Mesenchymal stem cell (in vitro differentiated cells and primary cell): ENCODE measurements around the gene NAT9.

Experiments
- DNase-seq: peaks from one replicate; pipeline ENCODE4 v3.0.0-alpha.2; 2013
- H2AFZ ChIP-seq: one replicate; pipeline ENCODE4 v1.6.1; 2013; ENCODE audit warnings: low read depth, mild to moderate bottlenecking, control low read depth, inconsistent platforms, low read length, moderate library complexity
- H2AK5ac ChIP-seq: 2 replicates; pipeline ENCODE4 v1.6.1; 2013; ENCODE audit warnings: low read length, moderate library complexity, mild to moderate bottlenecking, inconsistent platforms; ENCODE audit not compliant: severe bottlenecking
- H2BK120ac ChIP-seq: one replicate; pipeline ENCODE4 v1.6.1; 2013; ENCODE audit warnings: low read depth, mild to moderate bottlenecking, inconsistent platforms, low read length, moderate library complexity
- H2BK12ac ChIP-seq, 2 experiments: one replicate each; pipeline ENCODE4 v1.6.1; 2013; ENCODE audit warnings: inconsistent platforms in 2 of 2, low read length in 2 of 2, mild to moderate bottlenecking in 2 of 2, moderate library complexity in 2 of 2, control low read depth in 1 of 2
- H2BK15ac ChIP-seq: one replicate; pipeline ENCODE4 v1.6.1; 2013; ENCODE audit warnings: mild to moderate bottlenecking, low read depth, inconsistent platforms; ENCODE audit not compliant: poor library complexity, severe bottlenecking
- H2BK5ac ChIP-seq: 2 replicates; pipeline ENCODE4 v1.6.1; 2013; ENCODE audit warnings: low read depth, mild to moderate bottlenecking, low read length, control low read depth, inconsistent platforms; ENCODE audit not compliant: poor library complexity, severe bottlenecking
- H3K14ac ChIP-seq, 2 experiments: one replicate each; pipeline ENCODE4 v1.6.1; 2013; ENCODE audit warnings: inconsistent platforms in 2 of 2, low read length in 2 of 2, control low read depth in 1 of 2, mild to moderate bottlenecking in 1 of 2, moderate library complexity in 1 of 2
- H3K18ac ChIP-seq, 2 experiments: one replicate each; pipeline ENCODE4 v1.6.1; 2013; ENCODE audit warnings: inconsistent platforms in 2 of 2, low read length in 2 of 2, control low read depth in 1 of 2, low read depth in 1 of 2, mild to moderate bottlenecking in 1 of 2
- H3K23ac ChIP-seq, 2 experiments: one replicate each; pipeline ENCODE4 v1.6.1; 2013; ENCODE audit warnings: inconsistent platforms in 2 of 2, low read length in 2 of 2, mild to moderate bottlenecking in 2 of 2, moderate library complexity in 2 of 2, control low read depth in 1 of 2
- H3K27ac ChIP-seq: 2 replicates; pipeline ENCODE4 v1.5.1; 2013; ENCODE audit warnings: mild to moderate bottlenecking, moderate library complexity, low read length, control low read depth, inconsistent platforms; ENCODE audit not compliant: poor library complexity, severe bottlenecking
- H3K27me3 ChIP-seq, 2 experiments: 2 replicates each; pipeline versions ENCODE4 v1.6.1 to v1.7.0; 2013; ENCODE audit warnings: low read length in 2 of 2, mild to moderate bottlenecking in 2 of 2, moderate library complexity in 2 of 2, control low read depth in 1 of 2, inconsistent platforms in 1 of 2; ENCODE audit not compliant: control insufficient read depth in 1 of 2, insufficient read depth in 1 of 2
- H3K36me3 ChIP-seq, 2 experiments: 2 replicates each; pipeline versions ENCODE4 v1.6.1 to v1.7.0; 2013; ENCODE audit warnings: low read length in 2 of 2, control low read depth in 1 of 2, inconsistent platforms in 1 of 2, low read depth in 1 of 2, mild to moderate bottlenecking in 1 of 2; ENCODE audit not compliant: insufficient read depth in 2 of 2, control insufficient read depth in 1 of 2
- H3K4ac ChIP-seq, 2 experiments: one replicate each; pipeline ENCODE4 v1.6.1; 2013; ENCODE audit warnings: inconsistent platforms in 2 of 2, low read length in 2 of 2, mild to moderate bottlenecking in 2 of 2, moderate library complexity in 2 of 2, control low read depth in 1 of 2, low read depth in 1 of 2
- H3K4me1 ChIP-seq: 2 replicates; pipeline ENCODE4 v1.6.1; 2013; ENCODE audit warnings: low read depth, low read length, control low read depth; ENCODE audit not compliant: control insufficient read depth, insufficient read depth
- H3K4me2 ChIP-seq: 2 replicates; pipeline ENCODE4 v1.6.1; 2013; ENCODE audit warnings: low read length, mild to moderate bottlenecking, inconsistent platforms; ENCODE audit not compliant: poor library complexity, severe bottlenecking
- H3K4me3 ChIP-seq, 2 experiments: 2 replicates each; pipeline versions ENCODE4 v1.5.1 to v1.7.0; 2013; ENCODE audit warnings: low read length in 2 of 2, mild to moderate bottlenecking in 2 of 2, control low read depth in 1 of 2, low read depth in 1 of 2; ENCODE audit not compliant: insufficient read depth in 1 of 2
- H3K79me1 ChIP-seq: replicated peaks from 2 replicates; pipeline ENCODE4 v1.6.1; 2013; ENCODE audit warnings: mild to moderate bottlenecking, control low read depth, low read length, inconsistent platforms; ENCODE audit not compliant: poor library complexity, severe bottlenecking
- H3K9ac ChIP-seq: 2 replicates; pipeline ENCODE4 v1.7.0; 2013; ENCODE audit warnings: mild to moderate bottlenecking, low read length, moderate library complexity
- H3K9me3 ChIP-seq: 2 replicates; pipeline ENCODE4 v1.7.0; 2013; ENCODE audit warnings: mild to moderate bottlenecking, low read length; ENCODE audit not compliant: control insufficient read depth
- H4K8ac ChIP-seq: one replicate; pipeline ENCODE4 v1.6.1; 2013; ENCODE audit warnings: inconsistent platforms, mild to moderate bottlenecking, low read length, moderate library complexity
- H4K91ac ChIP-seq: one replicate; pipeline ENCODE4 v1.6.1; 2013; ENCODE audit warnings: mild to moderate bottlenecking, low read length, inconsistent platforms
- WGBS: methylation state at CpG from one replicate; pipeline ENCODE4 v1.1.7; 2013; ENCODE audit warnings: mixed read lengths; 5-methylcytosine and 5-hydroxymethylcytosine counted together

The NAT9 gene

GRCh38 chr17:74756891-74757290 is 19.3 kb downstream of the NAT9 start:
- Histone ChIP-seq H3K18ac (no peak overlapping the region), H2BK12ac (no peak overlapping the region), H3K14ac (no peak overlapping the region), H3K9me3 (no peaks in the 10 kb centered on the region), H2AK5ac (peak overlapping the region; percentile 34), H3K4ac (no peak overlapping the region), H3K4me2 (no peak overlapping the region), H4K8ac (no peak overlapping the region), H3K27ac (no peak overlapping the region), H2AFZ (no peak overlapping the region), H3K4me3 (no peak overlapping the region), H2BK5ac (no peak overlapping the region), H2BK120ac (no peak overlapping the region), H4K91ac (no peak overlapping the region), H3K23ac (no peak overlapping the region), H3K36me3 (peaks cover 0 to 23% of the 10 kb centered on the region in 2 experiments), H2BK15ac (no peak overlapping the region), H3K27me3 (no peaks in the 10 kb centered on the region), H3K4me1 (peaks cover 59% of the 10 kb centered on the region), H3K9ac (no peak overlapping the region), H3K79me1 (peaks cover 50% of the 10 kb centered on the region)
- DNase-seq: no peak
- WGBS: 93% methylated on average over 3 of the region's 3 CpGs

- Histone ChIP-seq H2BK12ac (no peak overlapping the region), H3K27me3 (no peaks in the 10 kb centered on the region), H4K91ac (no peak overlapping the region), H3K36me3 (peaks cover 0 to 24% of the 10 kb centered on the region in 2 experiments), H3K4me3 (no peak overlapping the region), H3K18ac (no peak overlapping the region), H4K8ac (no peak overlapping the region), H2BK120ac (no peak overlapping the region), H3K79me1 (peaks cover 46% of the 10 kb centered on the region), H3K4me2 (no peak overlapping the region), H3K4ac (no peak overlapping the region), H3K27ac (no peak overlapping the region), H3K9me3 (no peaks in the 10 kb centered on the region), H3K23ac (no peak overlapping the region), H2BK5ac (no peak overlapping the region), H2BK15ac (no peak overlapping the region), H3K14ac (no peak overlapping the region), H3K4me1 (peaks cover 57% of the 10 kb centered on the region), H3K9ac (no peak overlapping the region), H2AK5ac (no peak overlapping the region), H2AFZ (no peak overlapping the region)
- DNase-seq: no peak
- 97% methylated on average over 7 of the region's 8 CpGs for WGBS
These were observed 20.6 kb downstream of the NAT9 start for GRCh38 chr17:74755533-74755932.

GRCh38 chr17:74754832-74755231 is 21.3 kb downstream of the NAT9 start:
- Histone ChIP-seq H2BK120ac (no peak overlapping the region), H2AK5ac (no peak overlapping the region)
- 98% methylated on average over 3 of the region's 3 CpGs for WGBS

GRCh38 chr17:74752822-74753401 is 23.2 kb downstream of the NAT9 start:
- Histone ChIP-seq H3K23ac (no peak overlapping the region), H3K4me3 (no peak overlapping the region), H3K4me1 (peaks cover 42% of the 10 kb centered on the region), H3K27me3 (peaks cover 0 to 3% of the 10 kb centered on the region in 2 experiments), H3K36me3 (peaks cover 0 to 22% of the 10 kb centered on the region in 2 experiments), H3K4me2 (no peak overlapping the region), H2BK120ac (peak overlapping the region; percentile 29), H4K91ac (no peak overlapping the region), H3K4ac (no peak overlapping the region), H2BK12ac (no peak overlapping the region), H3K27ac (no peak overlapping the region), H2AFZ (no peak overlapping the region), H3K9me3 (no peaks in the 10 kb centered on the region), H4K8ac (no peak overlapping the region), H3K14ac (no peak overlapping the region), H3K9ac (no peak overlapping the region), H2BK15ac (no peak overlapping the region), H3K18ac (no peak overlapping the region), H2BK5ac (no peak overlapping the region), H3K79me1 (peaks cover 34% of the 10 kb centered on the region), H2AK5ac (peak overlapping the region; percentile 33)
- WGBS: 99% methylated on average over 6 of the region's 7 CpGs
- DNase-seq: no peak

More at GRCh38 chr17:74754832-74755231, 21.3 kb downstream of the NAT9 start:
- no peak overlapping the region for H4K8ac ChIP-seq
- no peak overlapping the region for H2BK12ac ChIP-seq
- H3K23ac ChIP-seq: no peak overlapping the region
- H3K9ac ChIP-seq: no peak overlapping the region
- no peak overlapping the region for H2BK5ac ChIP-seq
- H3K18ac ChIP-seq: no peak overlapping the region
- no peak overlapping the region for H3K4me2 ChIP-seq
- H3K9me3 ChIP-seq: no peaks in the 10 kb centered on the region
- H2BK15ac ChIP-seq: no peak overlapping the region
- no peak overlapping the region for H3K4ac ChIP-seq
- H3K27ac ChIP-seq: no peak overlapping the region
- peaks cover 0 to 24% of the 10 kb centered on the region in 2 experiments for H3K36me3 ChIP-seq
- H2AFZ ChIP-seq: no peak overlapping the region
- DNase-seq: no peak
- H3K27me3 ChIP-seq: no peaks in the 10 kb centered on the region
- no peak overlapping the region for H3K4me3 ChIP-seq
- peaks cover 44% of the 10 kb centered on the region for H3K79me1 ChIP-seq
- H3K14ac ChIP-seq: no peak overlapping the region
- peaks cover 57% of the 10 kb centered on the region for H3K4me1 ChIP-seq
- H4K91ac ChIP-seq: no peak overlapping the region
